Epithelial cell of proximal tubule (primary cell): Measurements from ENCODE around the gene NANOG. TPM values are rescaled to one million over a fixed set of nuclear protein-coding genes. Genes with fewer than 3 reads are reported as not detected.
"Not testable (repeated sequence)": the region's sequence is repeated elsewhere in the genome, so short reads cannot be mapped to it uniquely, and the experiment has no call there.

Source experiments
- DNase-seq: peaks from one replicate; pipeline ENCODE4 v3.0.0-alpha.2; 2011; ENCODE audit warnings: low read depth
- H3K4me3 ChIP-seq: 2 replicates; pipeline ENCODE4 v1.5.1; 2011; ENCODE audit warnings: low read depth, mild to moderate bottlenecking, low read length
- CTCF ChIP-seq: conservative IDR thresholded peaks from 2 replicates; pipeline ENCODE4 v1.5.1; 2012; ENCODE audit warnings: low read depth, mild to moderate bottlenecking, low read length
- total RNA-seq: library from RNA; depleted of rRNA; stranded (reverse); fragments of >200 nt; gene quantifications from 2 replicates; pipeline ENCODE4 v1.2.3, GENCODE V29; 2015

Gene NANOG
- total RNA-seq, 1 donor from 2014 or later: not detected

GRCh38 chr12:7756993-7757392 lies 32.2 kb upstream of the NANOG start:
- no peak for TF ChIP-seq CTCF
- DNase-seq: no peak
- H3K4me3 ChIP-seq: no peak overlapping the region

GRCh38 chr12:7758766-7759140 lies 30.4 kb upstream of the NANOG start:
- no peak for DNase-seq
- TF ChIP-seq CTCF: no peak
- no peak overlapping the region for H3K4me3 ChIP-seq

- TF ChIP-seq CTCF: no peak
- H3K4me3 ChIP-seq: no peak overlapping the region
- no peak for DNase-seq
Measured at GRCh38 chr12:7769999-7770398, 19.2 kb upstream of the NANOG start.

- no peak for TF ChIP-seq CTCF
- no peak for DNase-seq
- no peak overlapping the region for H3K4me3 ChIP-seq
Measured at GRCh38 chr12:7781274-7781673, 7.9 kb upstream of the NANOG start.

GRCh38 chr12:7782055-7782454 lies 7.1 kb upstream of the NANOG start:
- no peak for DNase-seq
- no peak overlapping the region for H3K4me3 ChIP-seq
- TF ChIP-seq CTCF: no peak

- H3K4me3 ChIP-seq, DNase-seq: not testable (repeated sequence)
Measured at GRCh38 chr12:7783433-7783832, 5.8 kb upstream of the NANOG start.

GRCh38 chr12:7784701-7785100 lies 4.5 kb upstream of the NANOG start:
- H3K4me3 ChIP-seq: no peak overlapping the region
- no peak for TF ChIP-seq CTCF
- DNase-seq: no peak
